SH-SY5Y (cell line): ENCODE data around the gene SMIM11.

Experiments used
- GATA2 ChIP-seq: IDR thresholded peaks from 2 replicates; pipeline ENCODE4 v1.6.1; 2011; ENCODE audit warnings: mild to moderate bottlenecking, low read depth, low read length
- GATA3 ChIP-seq: IDR thresholded peaks from 2 replicates; pipeline ENCODE4 v1.6.1; 2011; ENCODE audit warnings: low read depth, mild to moderate bottlenecking, low read length, moderate library complexity

DNA sequence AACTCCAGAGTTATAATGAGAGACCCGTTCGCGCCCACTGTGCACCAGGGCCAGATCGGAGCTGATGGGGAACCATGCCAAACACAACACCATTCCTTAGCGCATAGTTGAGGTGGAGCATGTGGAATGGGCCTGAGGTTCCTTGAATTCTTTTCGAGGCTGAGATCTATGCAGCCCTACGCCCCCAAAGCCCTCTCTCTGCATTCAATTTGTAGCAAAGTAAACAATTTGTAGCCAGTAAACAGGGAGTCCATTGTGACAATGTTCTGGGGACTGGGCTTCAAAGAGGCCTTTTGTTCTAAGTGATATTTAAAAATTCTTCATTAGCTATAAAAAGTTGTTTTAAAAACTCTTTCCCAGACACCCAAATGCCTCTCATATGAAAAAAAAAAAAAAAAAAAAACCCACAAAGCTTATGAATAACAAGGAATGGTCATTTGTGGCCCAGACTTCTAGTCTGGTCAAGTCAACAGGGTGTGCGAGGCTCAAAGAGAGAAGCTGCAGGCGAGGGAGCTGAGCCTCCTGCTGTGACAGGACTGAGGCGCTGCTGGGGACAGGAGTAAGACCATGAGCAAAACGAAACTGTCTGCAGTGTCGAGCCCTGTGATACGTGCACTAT lies 42.1 kb upstream of the SMIM11 start:
- no peak for TF ChIP-seq GATA3
- no peak for TF ChIP-seq GATA2
